Measurements from ENCODE around the gene DDX4.

Gene DDX4

GRCh38 chr5:55829956-55830355 lies 92.1 kb downstream of the DDX4 start:
- DNase-seq = no peak

- no peak for DNase-seq
Observed at GRCh38 chr5:55832446-55832845, 94.6 kb downstream of the DDX4 start.

- no peak for DNase-seq
Observed at GRCh38 chr5:55836191-55836590, 98.3 kb downstream of the DDX4 start.

GRCh38 chr5:55841976-55842375 lies 104.1 kb downstream of the DDX4 start:
- DNase-seq = no peak

GRCh38 chr5:55847837-55848236 lies 110.0 kb downstream of the DDX4 start:
- DNase-seq = no peak

- DNase-seq = no peak
Observed at GRCh38 chr5:55848783-55849182, 110.9 kb downstream of the DDX4 start.

GRCh38 chr5:55850839-55851674 lies 113.2 kb downstream of the DDX4 start, which contains the start of gene IL31RA:
TSS of gene IL31RA (plus strand) at chr5:55851357. CDS start at chr5:55851571, 214 bp downstream.
- no peak for DNase-seq

GRCh38 chr5:55851675-55851979 lies 113.8 kb downstream of the DDX4 start:
- DNase-seq = no peak

GRCh38 chr5:55852503-55852902 lies 114.6 kb downstream of the DDX4 start:
- DNase-seq = no peak

- DNase-seq = no peak
Observed at GRCh38 chr5:55853041-55853670, 115.3 kb downstream of the DDX4 start.

- DNase-seq = no peak
Observed at GRCh38 chr5:55853818-55854217, 116.0 kb downstream of the DDX4 start.

- DNase-seq = no peak
Observed at GRCh38 chr5:55855509-55855908, 117.6 kb downstream of the DDX4 start.

GRCh38 chr5:55856516-55857246 lies 118.8 kb downstream of the DDX4 start:
- no peak for DNase-seq

- DNase-seq = no peak
Observed at GRCh38 chr5:55857247-55857640, 119.4 kb downstream of the DDX4 start.

- no peak for DNase-seq
Observed at GRCh38 chr5:55858104-55858503, 120.2 kb downstream of the DDX4 start.

- DNase-seq = no peak
Observed at GRCh38 chr5:55860288-55860687, 122.4 kb downstream of the DDX4 start.

- DNase-seq = no peak
Observed at GRCh38 chr5:55860709-55861108, 122.8 kb downstream of the DDX4 start.

GRCh38 chr5:55864606-55865541 lies 127.0 kb downstream of the DDX4 start:
- no peak for DNase-seq

GRCh38 chr5:55865831-55866230 lies 128.0 kb downstream of the DDX4 start:
- no peak for DNase-seq

- DNase-seq = no peak
Observed at GRCh38 chr5:55866485-55866884, 128.6 kb downstream of the DDX4 start.
